Measurements from ENCODE around the gene LTBP1.

Gene LTBP1

DNA sequence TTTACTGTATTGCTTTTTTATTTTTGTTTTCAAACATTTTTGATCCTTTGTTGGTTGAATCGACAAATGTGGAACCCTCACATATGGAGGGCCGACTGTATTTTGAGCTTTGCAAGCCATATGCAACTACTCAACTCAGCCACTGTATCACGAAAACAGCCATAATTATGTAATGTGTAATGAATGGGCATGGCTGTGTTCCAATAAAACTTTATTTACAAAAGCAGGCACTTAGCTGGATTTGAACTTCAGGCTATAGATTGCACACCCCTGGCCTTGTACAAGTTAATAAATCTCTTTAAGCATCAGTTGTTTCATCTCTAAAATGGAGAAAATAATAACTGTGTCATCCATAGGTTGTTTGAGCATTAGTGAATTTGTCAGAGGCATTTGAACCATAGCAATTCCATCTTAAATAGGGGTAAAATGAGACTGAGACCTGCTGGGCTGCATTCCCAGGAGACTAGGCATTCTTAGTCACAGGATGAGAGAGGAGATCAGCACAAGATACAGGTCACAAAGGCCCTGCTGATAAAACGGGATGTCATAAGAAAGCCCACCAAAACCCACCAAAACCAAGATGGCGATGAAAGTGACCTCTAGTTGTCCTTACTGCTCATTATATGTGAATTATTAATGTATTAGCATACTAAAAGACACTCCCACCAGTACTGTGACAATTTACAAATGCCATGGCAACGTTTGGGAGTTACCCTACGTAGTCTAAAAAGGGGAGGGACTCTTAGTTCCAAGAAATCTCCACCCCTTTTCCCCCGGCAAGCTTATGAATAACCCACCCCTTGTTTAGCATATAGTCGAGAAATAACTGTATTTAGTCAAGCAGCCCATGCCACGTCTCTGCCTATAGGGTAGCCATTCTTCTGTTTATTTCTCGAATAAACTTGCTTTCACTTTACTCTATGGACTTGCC, 13.7 kb upstream of the LTBP1 start:
- FAIRE-seq, result no peak

DNA sequence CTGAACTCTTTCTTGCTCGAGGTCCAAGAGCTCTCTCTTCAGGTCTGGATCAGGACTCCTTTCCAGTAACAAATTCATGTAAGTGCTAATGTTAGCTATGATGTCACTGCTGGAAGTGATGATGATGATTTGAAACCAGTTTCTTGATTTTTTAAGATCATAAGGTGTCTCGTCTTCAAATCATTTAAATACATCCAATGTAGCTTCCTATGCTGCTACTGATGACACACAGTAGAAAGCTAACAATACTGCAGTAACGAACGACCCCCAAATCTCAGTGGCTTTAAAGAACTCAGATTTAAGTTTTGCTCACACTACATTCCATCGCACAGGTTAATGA, 13.0 kb upstream of the LTBP1 start:
- FAIRE-seq, result no peak
- DNase-seq (ENCODE audit: insufficient read length), result no peak
- TF ChIP-seq POLR2AphosphoS5 (IDR thresholded peaks at IDR 0.05; ENCODE audit: low read depth, low read length) (no peak), POLR2A (IDR thresholded peaks at IDR 0.05; ENCODE audit: low read depth, low read length) (no peak), TAF1 (IDR thresholded peaks at IDR 0.05; ENCODE audit: borderline replicate concordance, low read depth, low read length) (no peak)

More for the DNA sequence above, 13.7 kb upstream of the LTBP1 start:
- no peak for DNase-seq (ENCODE audit: insufficient read length)
- TF ChIP-seq POLR2AphosphoS5 (IDR thresholded peaks at IDR 0.05; ENCODE audit: low read depth, low read length), result no peak
- no peak for TF ChIP-seq TAF1 (IDR thresholded peaks at IDR 0.05; ENCODE audit: borderline replicate concordance, low read depth, low read length)
- no peak for TF ChIP-seq POLR2A (IDR thresholded peaks at IDR 0.05; ENCODE audit: low read depth, low read length)

DNA sequence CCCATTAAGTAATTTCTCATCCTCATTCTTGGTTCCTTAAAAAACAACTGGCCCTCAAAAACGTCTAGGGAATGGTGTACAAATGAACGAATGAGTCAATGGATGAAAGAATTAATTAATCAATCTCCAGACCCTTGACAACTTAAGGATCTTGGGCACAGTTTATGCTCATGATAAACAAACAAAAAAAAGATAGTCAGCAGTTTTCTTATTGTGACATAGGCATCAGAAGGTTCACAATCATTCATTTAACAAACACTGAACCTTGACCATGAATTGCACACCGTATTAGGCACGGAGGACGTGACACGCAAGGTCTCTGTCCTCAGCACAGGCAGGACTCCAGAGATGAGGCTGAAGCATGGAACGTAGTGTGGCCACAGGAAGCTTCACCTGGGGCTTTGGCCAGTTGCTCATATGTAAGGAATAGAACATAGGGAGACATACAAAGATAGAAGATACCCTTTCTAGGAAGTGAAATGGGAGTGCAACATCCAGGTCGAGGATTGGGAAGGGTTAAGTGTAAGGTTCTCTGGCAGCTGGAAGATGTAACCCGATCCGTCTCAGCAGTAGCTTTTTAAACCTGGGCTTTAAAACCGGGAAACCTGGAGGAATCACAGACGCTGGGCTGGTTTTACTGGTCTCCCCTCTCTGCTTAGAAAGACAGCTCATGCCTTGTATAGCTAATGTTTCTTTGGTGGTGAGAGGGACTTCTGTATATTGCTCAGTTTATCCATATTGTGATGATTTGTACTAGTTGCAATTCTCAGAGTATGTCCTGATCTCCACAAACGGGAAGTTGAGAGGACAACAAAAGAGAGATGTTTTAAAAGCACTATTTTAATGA, 8.9 kb upstream of the LTBP1 start:
- FAIRE-seq (no peak), DNase-seq (ENCODE audit: insufficient read length) (no peak)
- TF ChIP-seq TAF1 (IDR thresholded peaks at IDR 0.05; ENCODE audit: borderline replicate concordance, low read depth, low read length) (no peak), POLR2A (IDR thresholded peaks at IDR 0.05; ENCODE audit: low read depth, low read length) (no peak), POLR2AphosphoS5 (IDR thresholded peaks at IDR 0.05; ENCODE audit: low read depth, low read length) (no peak)

- DNase-seq (ENCODE audit: insufficient read length) (no peak), FAIRE-seq (no peak)
- TF ChIP-seq POLR2A (IDR thresholded peaks at IDR 0.05; ENCODE audit: low read depth, low read length) (no peak), POLR2AphosphoS5 (IDR thresholded peaks at IDR 0.05; ENCODE audit: low read depth, low read length) (no peak)
Observed at GRCh38 chr2:32938934-32939333, 7.8 kb upstream of the LTBP1 start.

DNA sequence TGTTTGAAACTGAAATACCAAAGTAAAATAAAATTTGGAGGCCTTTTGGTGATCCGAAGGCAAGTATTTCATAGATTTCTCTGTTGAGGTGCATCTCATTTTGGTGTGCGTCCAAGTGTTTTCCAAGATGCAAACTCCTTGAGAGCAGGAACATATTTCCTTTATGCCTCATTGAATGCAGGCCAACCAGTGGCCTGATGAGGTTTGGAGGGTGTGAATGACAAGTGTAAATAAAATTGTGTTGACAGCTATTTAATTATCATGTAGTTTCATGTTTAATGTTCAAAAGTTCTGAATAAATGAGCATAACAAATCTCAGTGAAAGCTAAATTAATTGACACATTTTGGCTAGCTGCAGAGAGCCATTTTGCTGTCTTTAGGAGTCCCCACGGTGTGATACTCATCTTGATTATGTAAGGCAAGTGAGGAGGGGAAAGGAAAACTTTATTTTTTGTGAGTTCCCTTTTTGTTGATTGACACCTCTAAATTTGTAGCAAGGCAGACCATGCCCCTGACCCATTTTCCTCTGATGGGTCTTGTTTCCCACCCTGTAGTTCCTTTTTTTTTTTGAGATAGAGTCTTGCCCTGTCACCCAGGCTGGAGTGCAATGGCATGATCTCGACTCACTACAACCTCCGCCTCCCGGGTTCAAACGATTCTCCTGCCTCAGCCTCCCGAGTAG, 6.3 kb upstream of the LTBP1 start:
- FAIRE-seq (no peak), DNase-seq (ENCODE audit: insufficient read length) (no peak)
- TF ChIP-seq POLR2A (IDR thresholded peaks at IDR 0.05; ENCODE audit: low read depth, low read length) (no peak), TAF1 (IDR thresholded peaks at IDR 0.05; ENCODE audit: borderline replicate concordance, low read depth, low read length) (no peak), POLR2AphosphoS5 (IDR thresholded peaks at IDR 0.05; ENCODE audit: low read depth, low read length) (no peak)

DNA sequence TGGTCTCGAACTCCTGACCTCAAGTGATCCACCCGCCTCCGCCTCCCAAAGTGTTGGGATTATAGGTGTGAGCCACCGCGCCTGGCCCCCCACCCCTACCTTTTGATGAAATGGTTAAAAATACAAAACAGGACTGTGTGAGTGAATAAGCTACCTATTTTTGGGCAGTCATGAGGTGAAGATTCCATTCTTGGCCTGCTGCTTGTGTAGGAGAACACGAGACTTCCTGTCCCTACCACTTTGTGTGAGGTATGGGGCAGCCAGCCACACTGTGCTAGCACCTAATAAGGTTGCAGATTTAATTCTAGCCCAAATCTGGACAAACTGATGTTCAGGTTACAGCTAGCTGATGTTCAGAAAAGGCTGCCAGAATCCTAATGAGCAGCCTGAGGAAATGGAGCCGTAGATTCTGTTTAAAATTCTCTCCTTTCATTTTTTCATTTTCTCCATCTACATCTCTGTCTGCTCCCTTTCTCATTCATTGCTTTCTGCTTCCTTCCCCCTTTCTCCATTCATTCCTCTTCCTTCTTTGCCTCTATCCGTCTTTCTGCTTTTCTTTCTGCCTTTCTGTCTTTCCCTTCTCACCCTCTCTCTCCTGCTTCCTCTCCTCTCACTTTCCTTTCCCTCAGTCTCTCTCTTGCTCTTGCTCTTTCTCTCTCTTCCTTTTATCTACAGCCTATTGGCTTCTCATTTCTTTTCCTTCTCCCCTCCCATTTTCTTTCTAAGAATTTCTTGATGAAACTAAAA, 4.6 kb upstream of the LTBP1 start:
- FAIRE-seq (no peak), DNase-seq (ENCODE audit: insufficient read length) (no peak)
- TF ChIP-seq TAF1 (IDR thresholded peaks at IDR 0.05; ENCODE audit: borderline replicate concordance, low read depth, low read length), result no peak
- no peak for TF ChIP-seq POLR2A (IDR thresholded peaks at IDR 0.05; ENCODE audit: low read depth, low read length)
- no peak for TF ChIP-seq POLR2AphosphoS5 (IDR thresholded peaks at IDR 0.05; ENCODE audit: low read depth, low read length)

DNA sequence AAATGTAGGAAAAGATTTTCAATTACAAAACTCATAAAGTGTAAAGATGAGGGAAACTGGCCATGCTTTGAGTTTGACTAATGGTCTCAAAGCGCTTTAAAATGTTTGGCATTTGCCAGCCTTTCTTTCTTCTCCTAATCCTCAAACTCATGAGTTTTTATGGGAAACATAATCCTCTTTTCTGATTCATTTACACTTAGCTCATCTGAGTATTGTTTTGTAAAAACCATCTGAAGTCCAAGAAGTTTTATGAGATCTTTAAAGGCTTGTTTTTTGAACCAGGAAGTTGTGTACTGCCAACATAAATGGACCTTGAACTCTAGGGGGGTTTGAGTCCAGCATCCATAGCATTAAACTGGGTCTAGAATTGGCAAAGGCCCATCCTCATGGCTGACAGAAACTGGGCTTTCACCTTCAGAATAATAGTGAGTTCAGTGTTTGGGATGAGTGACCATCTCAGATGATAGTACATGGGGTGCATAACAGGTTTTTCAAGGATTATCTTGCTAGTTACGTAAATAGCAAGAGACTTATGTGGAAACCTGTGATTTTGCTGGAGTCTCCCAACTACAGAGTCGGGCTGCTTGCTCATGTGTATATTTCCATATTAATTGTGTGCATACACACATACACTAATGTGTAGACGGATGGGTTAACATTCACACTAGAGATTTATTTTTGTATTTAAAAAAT, 3.8 kb upstream of the LTBP1 start:
- TF ChIP-seq POLR2A (IDR thresholded peaks at IDR 0.05; ENCODE audit: low read depth, low read length), result no peak
- no peak for TF ChIP-seq POLR2AphosphoS5 (IDR thresholded peaks at IDR 0.05; ENCODE audit: low read depth, low read length)
- TF ChIP-seq TAF1 (IDR thresholded peaks at IDR 0.05; ENCODE audit: borderline replicate concordance, low read depth, low read length), result no peak
- FAIRE-seq, result no peak
- DNase-seq (ENCODE audit: insufficient read length), result no peak

GRCh38 chr2:32945286-32945685, 1.5 kb upstream of the LTBP1 start:
- FAIRE-seq, result no peak
- DNase-seq (ENCODE audit: insufficient read length), result no peak

GRCh38 chr2:32947076-32947483, 327 bp downstream of the LTBP1 start:
- no peak for TF ChIP-seq TAF1 (IDR thresholded peaks at IDR 0.05; ENCODE audit: borderline replicate concordance, low read depth, low read length)
- no peak for TF ChIP-seq POLR2AphosphoS5 (IDR thresholded peaks at IDR 0.05; ENCODE audit: low read depth, low read length)
- TF ChIP-seq POLR2A (IDR thresholded peaks at IDR 0.05; ENCODE audit: low read depth, low read length), result no peak
- FAIRE-seq (no peak), DNase-seq (ENCODE audit: insufficient read length) (no peak)

More at GRCh38 chr2:32945286-32945685, 1.5 kb upstream of the LTBP1 start:
- TF ChIP-seq POLR2AphosphoS5 (IDR thresholded peaks at IDR 0.05; ENCODE audit: low read depth, low read length) (no peak), TAF1 (IDR thresholded peaks at IDR 0.05; ENCODE audit: borderline replicate concordance, low read depth, low read length) (no peak), POLR2A (IDR thresholded peaks at IDR 0.05; ENCODE audit: low read depth, low read length) (no peak)

GRCh38 chr2:32947484-32948143, 861 bp downstream of the LTBP1 start:
- DNase-seq (ENCODE audit: insufficient read length) (peak; percentile 36), FAIRE-seq (no peak)
- no peak for TF ChIP-seq TAF1 (IDR thresholded peaks at IDR 0.05; ENCODE audit: borderline replicate concordance, low read depth, low read length)
- no peak for TF ChIP-seq POLR2A (IDR thresholded peaks at IDR 0.05; ENCODE audit: low read depth, low read length)
- TF ChIP-seq POLR2AphosphoS5 (IDR thresholded peaks at IDR 0.05; ENCODE audit: low read depth, low read length), result no peak

Data from GM12892 (cell line).